Brain microvascular endothelial cell (primary cell): ENCODE results near the gene PMEPA1.

ENCODE experiments used
- DNase-seq: peaks from one replicate; pipeline ENCODE4 v3.0.0-alpha.2; 2020
- H3K27ac ChIP-seq: fragments of 250-450 bp; sonication (Bioruptor Pico); 2 replicates; pipeline ENCODE4 v1.5.1; 2020; ENCODE audit warnings: mild to moderate bottlenecking, moderate library complexity
- H3K27me3 ChIP-seq: fragments of 250-450 bp; sonication (Bioruptor Pico); replicated peaks from 2 replicates; pipeline ENCODE4 v1.5.1; 2020; ENCODE audit warnings: mild to moderate bottlenecking
- H3K36me3 ChIP-seq: fragments of 250-450 bp; sonication (Bioruptor Pico); replicated peaks from 2 replicates; pipeline ENCODE4 v1.5.1; 2020; ENCODE audit warnings: mild to moderate bottlenecking
- H3K4me3 ChIP-seq: 2 replicates; pipeline ENCODE4 v1.5.1; 2011; ENCODE audit warnings: low read depth, mild to moderate bottlenecking, control low read depth, low read length, moderate library complexity
- in situ Hi-C: cut with HindIII; loops from 2 replicates; pipeline ENCODE4 v1.10.0; 2017; ENCODE audit warnings: low sequenced_read_pairs, low pct_ligation_motif_present
- TF ChIP-seq, protein P1 (sequence below): IDR thresholded peaks from 2 replicates; pipeline ENCODE4 v1.5.1; 2011; ENCODE audit warnings: low read depth, mild to moderate bottlenecking, moderate library complexity, low read length, control low read depth, inconsistent platforms; ENCODE audit errors: missing control alignments

Gene PMEPA1

GRCh38 chr20:57622579-57623381 is 87.0 kb downstream of the PMEPA1 start:
- DNase-seq = peak; percentile 61
- no peaks in the 10 kb centered on the region for H3K36me3 ChIP-seq
- peaks cover 3% of the 10 kb centered on the region for H3K27me3 ChIP-seq
- no peak overlapping the region for H3K27ac ChIP-seq
- H3K4me3 ChIP-seq = no peak overlapping the region
- TF ChIP-seq, protein P1, sequence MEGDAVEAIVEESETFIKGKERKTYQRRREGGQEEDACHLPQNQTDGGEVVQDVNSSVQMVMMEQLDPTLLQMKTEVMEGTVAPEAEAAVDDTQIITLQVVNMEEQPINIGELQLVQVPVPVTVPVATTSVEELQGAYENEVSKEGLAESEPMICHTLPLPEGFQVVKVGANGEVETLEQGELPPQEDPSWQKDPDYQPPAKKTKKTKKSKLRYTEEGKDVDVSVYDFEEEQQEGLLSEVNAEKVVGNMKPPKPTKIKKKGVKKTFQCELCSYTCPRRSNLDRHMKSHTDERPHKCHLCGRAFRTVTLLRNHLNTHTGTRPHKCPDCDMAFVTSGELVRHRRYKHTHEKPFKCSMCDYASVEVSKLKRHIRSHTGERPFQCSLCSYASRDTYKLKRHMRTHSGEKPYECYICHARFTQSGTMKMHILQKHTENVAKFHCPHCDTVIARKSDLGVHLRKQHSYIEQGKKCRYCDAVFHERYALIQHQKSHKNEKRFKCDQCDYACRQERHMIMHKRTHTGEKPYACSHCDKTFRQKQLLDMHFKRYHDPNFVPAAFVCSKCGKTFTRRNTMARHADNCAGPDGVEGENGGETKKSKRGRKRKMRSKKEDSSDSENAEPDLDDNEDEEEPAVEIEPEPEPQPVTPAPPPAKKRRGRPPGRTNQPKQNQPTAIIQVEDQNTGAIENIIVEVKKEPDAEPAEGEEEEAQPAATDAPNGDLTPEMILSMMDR = peak; percentile 93
- in situ Hi-C loops = no loop called here

DNA sequence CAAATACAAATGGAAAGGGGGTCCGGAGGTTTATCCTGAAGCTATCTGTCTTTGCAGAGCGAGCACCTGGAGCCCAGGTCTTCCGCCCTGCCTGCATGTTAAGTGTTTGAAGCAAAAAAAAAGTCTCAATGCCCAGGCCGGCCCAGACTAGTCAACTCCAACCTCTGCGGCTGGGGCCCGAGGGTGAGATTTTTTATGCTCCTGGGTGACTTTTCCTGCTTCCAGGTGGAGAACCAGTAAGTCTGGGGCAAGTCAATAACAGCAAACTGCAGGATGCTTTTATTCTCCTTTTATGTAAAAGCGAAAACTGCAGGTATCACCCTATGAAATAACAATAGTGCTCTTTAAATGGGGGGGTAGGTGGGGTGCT is 87.6 kb downstream of the PMEPA1 start:
- no peak overlapping the region for H3K4me3 ChIP-seq
- peaks cover 3% of the 10 kb centered on the region for H3K27me3 ChIP-seq
- no peak overlapping the region for H3K27ac ChIP-seq
- TF ChIP-seq, protein P1 = no peak
- no peaks in the 10 kb centered on the region for H3K36me3 ChIP-seq
- in situ Hi-C loops = no loop called here
- no peak for DNase-seq

GRCh38 chr20:57621421-57622200 is 88.2 kb downstream of the PMEPA1 start:
- in situ Hi-C loops = no loop called here
- no peaks in the 10 kb centered on the region for H3K36me3 ChIP-seq

GRCh38 chr20:57620999-57621398 is 88.8 kb downstream of the PMEPA1 start:
- in situ Hi-C loops = no loop called here
- H3K27me3 ChIP-seq = peaks cover 3% of the 10 kb centered on the region
- no peak overlapping the region for H3K4me3 ChIP-seq
- no peak overlapping the region for H3K27ac ChIP-seq
- TF ChIP-seq, protein P1 = no peak
- DNase-seq = no peak
- no peaks in the 10 kb centered on the region for H3K36me3 ChIP-seq

More at GRCh38 chr20:57621421-57622200, 88.2 kb downstream of the PMEPA1 start:
- TF ChIP-seq, protein P1 = no peak
- Histone ChIP-seq H3K4me3 (no peak overlapping the region), H3K27me3 (peaks cover 3% of the 10 kb centered on the region), H3K27ac (no peak overlapping the region)
- DNase-seq = no peak

DNA sequence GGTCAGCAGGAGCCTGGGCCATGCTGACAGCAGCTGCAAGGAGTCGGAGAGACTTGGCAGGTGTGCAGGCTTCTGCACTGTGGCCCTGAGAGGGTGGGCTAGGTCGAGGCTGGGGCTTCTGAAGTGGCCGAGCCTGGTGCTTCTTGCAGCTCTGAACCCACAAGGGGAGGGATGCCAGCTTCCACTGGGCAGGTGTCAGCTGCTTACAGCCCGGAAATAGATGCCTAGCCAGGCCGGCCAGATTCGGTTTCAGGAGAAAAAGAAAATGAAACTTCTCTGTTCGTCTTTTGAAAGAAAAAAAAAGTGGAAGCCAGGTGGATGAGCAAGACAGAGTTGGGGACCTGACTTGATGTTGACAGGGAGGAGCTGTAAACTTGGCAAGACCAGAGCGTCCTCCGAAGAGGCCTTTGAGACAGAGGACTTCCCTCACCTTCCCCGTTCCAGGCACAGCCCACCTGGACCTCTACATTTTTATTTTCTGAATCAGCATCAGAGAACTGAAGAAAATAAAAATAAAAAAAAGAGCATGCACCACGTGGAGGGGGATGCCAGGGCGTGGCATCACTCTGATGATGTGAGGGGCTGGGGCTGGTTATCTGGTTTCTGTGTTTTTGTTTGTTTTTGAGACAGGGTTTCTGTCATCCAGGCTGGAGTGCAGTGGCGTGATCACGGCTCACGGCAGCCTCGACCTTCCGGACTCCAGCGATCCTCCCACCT is 89.4 kb downstream of the PMEPA1 start, which contains the start of gene ZBP1:
Gene ZBP1, minus strand, starts transcription at position 153 of the 717 bp plus-strand sequence. Its CDS starts 131 bp downstream, at position 22.
- Histone ChIP-seq H3K36me3 (no peaks in the 10 kb centered on the region), H3K4me3 (no peak within 1 kb of the TSS), H3K27ac (no peak within 1 kb of the TSS), H3K27me3 (peaks cover 3% of the 10 kb centered on the region)
- DNase-seq = no peak
- TF ChIP-seq, protein P1 = no peak
- in situ Hi-C loops = no loop called here
